Prostate gland (tissue), 2 donors: ENCODE data around the gene RAG2.

ENCODE experiments used
- POLR2AphosphoS5 ChIP-seq: sonication (generic); formaldehyde crosslinking; IDR thresholded peaks from one replicate; pipeline ENCODE4 v1.6.1; 2017; ENCODE audit warnings: antibody characterized with exemption
- TF ChIP-seq, protein P1 (sequence below), 4 experiments: fragments of 200-600 bp in 2 of 4; fragments of 450-650 bp in 2 of 4; sonication (generic) in 2 of 4; IDR thresholded peaks; 1 replicate in 3 of 4; 2 replicates in 1 of 4; pipeline ENCODE4 v1.5.1; 2016 to 2019; ENCODE audit warnings: antibody characterized with exemption in 4 of 4, mild to moderate bottlenecking in 2 of 4, moderate library complexity in 2 of 4

DNA sequence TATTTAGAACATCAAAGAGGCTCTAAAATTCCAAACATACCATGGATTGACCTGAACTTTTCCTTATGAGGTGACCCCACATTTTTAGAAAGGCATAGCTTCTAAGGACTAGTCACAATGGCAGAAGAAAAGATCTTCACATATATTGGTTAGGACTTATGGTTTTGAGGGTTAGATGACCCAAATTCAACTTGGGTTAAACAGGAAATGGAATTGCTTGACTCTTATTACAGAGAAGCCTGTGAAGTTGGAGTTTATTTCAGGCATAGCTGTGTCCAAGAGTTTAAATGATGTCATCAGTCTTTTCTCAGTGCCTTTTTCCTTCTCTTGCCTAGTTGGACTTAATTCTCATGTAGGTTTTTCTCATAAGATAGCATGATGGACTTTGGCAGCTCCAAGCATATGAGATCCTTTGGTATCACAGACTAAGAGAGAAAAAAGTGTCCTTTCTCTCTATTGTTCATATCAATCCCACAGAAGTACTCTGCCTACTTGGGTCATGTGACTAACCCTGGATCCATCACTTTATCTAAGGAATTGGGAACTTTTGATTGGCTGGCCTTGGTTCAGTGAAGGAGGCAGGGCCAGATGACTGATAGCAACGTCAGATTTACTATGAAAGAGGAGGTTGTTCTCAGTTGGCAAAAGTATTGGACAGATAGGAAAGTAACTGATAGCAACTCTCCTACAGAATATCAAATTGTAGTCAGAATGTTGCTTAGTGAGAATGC lies 47.5 kb downstream of the RAG2 start:
- no peak for TF ChIP-seq POLR2AphosphoS5
- TF ChIP-seq, protein P1, sequence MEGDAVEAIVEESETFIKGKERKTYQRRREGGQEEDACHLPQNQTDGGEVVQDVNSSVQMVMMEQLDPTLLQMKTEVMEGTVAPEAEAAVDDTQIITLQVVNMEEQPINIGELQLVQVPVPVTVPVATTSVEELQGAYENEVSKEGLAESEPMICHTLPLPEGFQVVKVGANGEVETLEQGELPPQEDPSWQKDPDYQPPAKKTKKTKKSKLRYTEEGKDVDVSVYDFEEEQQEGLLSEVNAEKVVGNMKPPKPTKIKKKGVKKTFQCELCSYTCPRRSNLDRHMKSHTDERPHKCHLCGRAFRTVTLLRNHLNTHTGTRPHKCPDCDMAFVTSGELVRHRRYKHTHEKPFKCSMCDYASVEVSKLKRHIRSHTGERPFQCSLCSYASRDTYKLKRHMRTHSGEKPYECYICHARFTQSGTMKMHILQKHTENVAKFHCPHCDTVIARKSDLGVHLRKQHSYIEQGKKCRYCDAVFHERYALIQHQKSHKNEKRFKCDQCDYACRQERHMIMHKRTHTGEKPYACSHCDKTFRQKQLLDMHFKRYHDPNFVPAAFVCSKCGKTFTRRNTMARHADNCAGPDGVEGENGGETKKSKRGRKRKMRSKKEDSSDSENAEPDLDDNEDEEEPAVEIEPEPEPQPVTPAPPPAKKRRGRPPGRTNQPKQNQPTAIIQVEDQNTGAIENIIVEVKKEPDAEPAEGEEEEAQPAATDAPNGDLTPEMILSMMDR (IDR thresholded peaks at IDR 0.05), result no peak
